PC-9 (cell line): ENCODE measurements around the gene FAM83G. TPM values are rescaled to one million over a fixed set of nuclear protein-coding genes. Genes with fewer than 3 reads are reported as not detected.
A peak's percentile ranks its signal among the peaks of the same experiment; 100 is the strongest.

Experiments
- BruUV-seq: library from RNA; stranded (reverse); fragments of 400-500 nt; replicated peaks from 2 replicates; lab custom pipeline; 2021; lab: Mats Ljungman, UMichigan
- CTCF ChIA-PET: fragments of 300-600 bp; sonication (Branson Sonifier 250); formaldehyde crosslinking; loops from one replicate; lab custom pipeline; 2022; ENCODE audit warnings: antibody characterized with exemption; lab: Charles Lee
- POLR2A ChIA-PET: fragments of 300-600 bp; sonication (Branson Sonifier 250); formaldehyde crosslinking; loops from one replicate; lab custom pipeline; 2022; ENCODE audit warnings: antibody characterized with exemption; ENCODE audit not compliant: unreplicated experiment; lab: Charles Lee
- DNase-seq, 2 experiments: peaks; one replicate each; pipeline versions ENCODE4 v3.0.0 to v3.0.0-alpha.2; 2015 to 2022; ENCODE audit warnings: mixed read lengths in 1 of 2
- H2AFZ ChIP-seq: fragments of 200-600 bp; sonication (generic); 2 replicates; pipeline ENCODE4 v1.8.1; 2017; ENCODE audit warnings: antibody characterized with exemption
- H3F3A ChIP-seq: fragments of 200-600 bp; sonication (generic); 2 replicates; pipeline ENCODE4 v1.8.1; 2017; ENCODE audit warnings: antibody characterized with exemption, mild to moderate bottlenecking, low read depth; ENCODE audit not compliant: insufficient read depth
- H3K27ac ChIP-seq: fragments of 200-600 bp; sonication (generic); 2 replicates; pipeline ENCODE4 v1.6.1; 2016; ENCODE audit warnings: mixed run types
- H3K27me3 ChIP-seq: fragments of 200-600 bp; sonication (generic); 2 replicates; pipeline ENCODE4 v1.6.1; 2016; ENCODE audit warnings: low read depth, mixed run types; ENCODE audit not compliant: insufficient read depth
- H3K36me3 ChIP-seq: fragments of 200-600 bp; sonication (generic); 2 replicates; pipeline ENCODE4 v1.6.1; 2016; ENCODE audit warnings: low read depth, mixed run types
- H3K4me1 ChIP-seq: fragments of 200-600 bp; sonication (generic); replicated peaks from 2 replicates; pipeline ENCODE4 v1.6.1; 2016; ENCODE audit warnings: mixed run types; ENCODE audit not compliant: insufficient read depth
- H3K4me2 ChIP-seq: fragments of 200-600 bp; sonication (generic); 2 replicates; pipeline ENCODE4 v1.6.1; 2017; ENCODE audit warnings: mixed run types
- H3K4me3 ChIP-seq: fragments of 200-600 bp; sonication (generic); 2 replicates; pipeline ENCODE4 v1.6.1; 2016; ENCODE audit warnings: mixed run types
- H3K79me2 ChIP-seq: fragments of 200-600 bp; sonication (generic); 2 replicates; pipeline ENCODE4 v1.6.1; 2017; ENCODE audit warnings: low read depth, mixed run types
- H3K9me2 ChIP-seq: fragments of 200-600 bp; sonication (generic); 2 replicates; pipeline ENCODE4 v1.8.1; 2017; ENCODE audit warnings: mild to moderate bottlenecking; ENCODE audit not compliant: insufficient read depth
- H3K9me3 ChIP-seq: fragments of 200-600 bp; sonication (generic); 2 replicates; pipeline ENCODE4 v1.8.1; 2016; ENCODE audit warnings: low read depth; ENCODE audit not compliant: insufficient read depth
- H4K20me1 ChIP-seq: fragments of 200-600 bp; sonication (generic); 2 replicates; pipeline ENCODE4 v1.8.1; 2017; ENCODE audit not compliant: insufficient read depth
- EZH2 ChIP-seq: fragments of 200-600 bp; sonication (generic); IDR thresholded peaks from 2 replicates; pipeline ENCODE4 v1.8.0; 2017; ENCODE audit warnings: antibody characterized with exemption, low read depth
- intact Hi-C: fragments of 100-400 bp; cut with micrococcal nuclease; formaldehyde crosslinking; loops from one replicate; pipeline ENCODE4 v1.10.0; 2022; ENCODE audit not compliant: unreplicated experiment
- total RNA-seq: library from RNA; stranded (reverse); gene quantifications from 2 replicates; pipeline ENCODE4 v1.2.3, GENCODE V29; 2021
- TF ChIP-seq, protein P1 (sequence below): fragments of 200-600 bp; sonication (generic); conservative IDR thresholded peaks from 2 replicates; pipeline ENCODE4 v1.6.1; 2017; ENCODE audit warnings: mixed run types, antibody characterized with exemption, mild to moderate bottlenecking, moderate library complexity

FAM83G gene
- total RNA-seq, 1 experiment from 2014 or later = 30.2 TPM

- peaks cover 15% of the 10 kb centered on the region for H3K4me1 ChIP-seq
- BruUV-seq = no TSS peak
- no peak overlapping the region for H2AFZ ChIP-seq
- peaks cover 19% of the 10 kb centered on the region; the same call in 1 of the 2 replicates for H3F3A ChIP-seq
- intact Hi-C loops = no loop called here
- ChIA-PET CTCF (interaction anchor here (0.6 kb wide), 1 partner anchor 9 kb away, joined by 6 read pairs; no protein-coding TSS in a partner anchor), POLR2A (no interaction called here)
- H3K9me2 ChIP-seq = no peaks in the 10 kb centered on the region
- H3K4me3 ChIP-seq = no peak overlapping the region
- H3K27me3 ChIP-seq = no peaks in the 10 kb centered on the region
- DNase-seq = no peak
- no peak overlapping the region for H3K27ac ChIP-seq
- TF ChIP-seq EZH2 = no peak
- TF ChIP-seq, protein P1, sequence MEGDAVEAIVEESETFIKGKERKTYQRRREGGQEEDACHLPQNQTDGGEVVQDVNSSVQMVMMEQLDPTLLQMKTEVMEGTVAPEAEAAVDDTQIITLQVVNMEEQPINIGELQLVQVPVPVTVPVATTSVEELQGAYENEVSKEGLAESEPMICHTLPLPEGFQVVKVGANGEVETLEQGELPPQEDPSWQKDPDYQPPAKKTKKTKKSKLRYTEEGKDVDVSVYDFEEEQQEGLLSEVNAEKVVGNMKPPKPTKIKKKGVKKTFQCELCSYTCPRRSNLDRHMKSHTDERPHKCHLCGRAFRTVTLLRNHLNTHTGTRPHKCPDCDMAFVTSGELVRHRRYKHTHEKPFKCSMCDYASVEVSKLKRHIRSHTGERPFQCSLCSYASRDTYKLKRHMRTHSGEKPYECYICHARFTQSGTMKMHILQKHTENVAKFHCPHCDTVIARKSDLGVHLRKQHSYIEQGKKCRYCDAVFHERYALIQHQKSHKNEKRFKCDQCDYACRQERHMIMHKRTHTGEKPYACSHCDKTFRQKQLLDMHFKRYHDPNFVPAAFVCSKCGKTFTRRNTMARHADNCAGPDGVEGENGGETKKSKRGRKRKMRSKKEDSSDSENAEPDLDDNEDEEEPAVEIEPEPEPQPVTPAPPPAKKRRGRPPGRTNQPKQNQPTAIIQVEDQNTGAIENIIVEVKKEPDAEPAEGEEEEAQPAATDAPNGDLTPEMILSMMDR = no peak
- H3K36me3 ChIP-seq = no peaks in the 10 kb centered on the region
- H3K4me2 ChIP-seq = peak overlapping the region; percentile 37
- H4K20me1 ChIP-seq = no peaks in the 10 kb centered on the region
- no peaks in the 10 kb centered on the region for H3K9me3 ChIP-seq
- no peaks in the 10 kb centered on the region for H3K79me2 ChIP-seq
These were observed 7.0 kb upstream of the FAM83G start for GRCh38 chr17:19011581-19011980.

- TF ChIP-seq, protein P1 = no peak
- TF ChIP-seq EZH2 = no peak
- Histone ChIP-seq H3K4me2 (peak overlapping the region; percentile 37), H3K4me3 (no peak overlapping the region), H3K27me3 (no peaks in the 10 kb centered on the region), H3K36me3 (no peaks in the 10 kb centered on the region), H3K9me2 (no peaks in the 10 kb centered on the region), H3K79me2 (no peaks in the 10 kb centered on the region), H4K20me1 (no peaks in the 10 kb centered on the region), H3K9me3 (no peaks in the 10 kb centered on the region), H3K27ac (no peak overlapping the region), H3F3A (peaks cover 21% of the 10 kb centered on the region; the same call in 1 of the 2 replicates), H2AFZ (no peak overlapping the region), H3K4me1 (peaks cover 15% of the 10 kb centered on the region)
- POLR2A ChIA-PET = no interaction called here
- peak; percentile 42 to 59 for DNase-seq
- no TSS peak for BruUV-seq
- CTCF ChIA-PET = interaction anchor here (0.6 kb wide), 1 partner anchor 9 kb away, joined by 6 read pairs; no protein-coding TSS in a partner anchor
- intact Hi-C loops = no loop called here
These were observed 6.4 kb upstream of the FAM83G start for GRCh38 chr17:19010729-19011505.

DNA sequence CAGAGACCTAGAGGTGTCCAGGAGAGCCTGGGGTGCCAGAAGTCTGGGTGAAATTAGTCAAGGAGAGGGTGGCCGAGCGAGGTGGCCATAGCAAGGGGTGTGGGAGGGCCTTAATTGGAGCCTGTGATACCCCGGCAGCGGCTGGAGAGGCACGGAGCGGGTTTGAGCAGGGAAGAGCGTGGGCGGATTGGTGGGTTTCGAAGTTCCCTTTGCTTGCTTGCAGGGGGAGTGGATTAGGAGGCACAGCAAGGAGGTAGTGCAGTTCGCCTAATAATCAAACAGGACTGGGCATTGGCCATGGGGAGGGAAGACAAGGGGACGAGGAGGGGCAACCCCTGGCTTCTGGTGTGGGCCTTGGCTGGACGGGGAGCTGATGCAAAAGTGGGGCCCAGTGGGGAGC, 5.4 kb upstream of the FAM83G start:
- TF ChIP-seq, protein P1 = no peak
- no peak for TF ChIP-seq EZH2
- BruUV-seq = no TSS peak
- CTCF ChIA-PET = no interaction called here
- POLR2A ChIA-PET = no interaction called here
- H3K79me2 ChIP-seq = no peaks in the 10 kb centered on the region
- no peaks in the 10 kb centered on the region for H3K9me3 ChIP-seq
- H2AFZ ChIP-seq = no peak overlapping the region
- DNase-seq = no peak
- H3K9me2 ChIP-seq = no peaks in the 10 kb centered on the region
- no peak overlapping the region for H3K4me3 ChIP-seq
- peaks cover 19% of the 10 kb centered on the region for H3K4me1 ChIP-seq
- peaks cover 26% of the 10 kb centered on the region; the same call in 1 of the 2 replicates for H3F3A ChIP-seq
- H3K27me3 ChIP-seq = no peaks in the 10 kb centered on the region
- H3K36me3 ChIP-seq = no peaks in the 10 kb centered on the region
- intact Hi-C loops = no loop called here
- no peaks in the 10 kb centered on the region for H4K20me1 ChIP-seq
- no peak overlapping the region for H3K27ac ChIP-seq
- no peak overlapping the region for H3K4me2 ChIP-seq
